Measurements from ENCODE around the gene ALKAL2.
A peak's percentile ranks its signal among the peaks of the same experiment; 100 is the strongest.

DNA sequence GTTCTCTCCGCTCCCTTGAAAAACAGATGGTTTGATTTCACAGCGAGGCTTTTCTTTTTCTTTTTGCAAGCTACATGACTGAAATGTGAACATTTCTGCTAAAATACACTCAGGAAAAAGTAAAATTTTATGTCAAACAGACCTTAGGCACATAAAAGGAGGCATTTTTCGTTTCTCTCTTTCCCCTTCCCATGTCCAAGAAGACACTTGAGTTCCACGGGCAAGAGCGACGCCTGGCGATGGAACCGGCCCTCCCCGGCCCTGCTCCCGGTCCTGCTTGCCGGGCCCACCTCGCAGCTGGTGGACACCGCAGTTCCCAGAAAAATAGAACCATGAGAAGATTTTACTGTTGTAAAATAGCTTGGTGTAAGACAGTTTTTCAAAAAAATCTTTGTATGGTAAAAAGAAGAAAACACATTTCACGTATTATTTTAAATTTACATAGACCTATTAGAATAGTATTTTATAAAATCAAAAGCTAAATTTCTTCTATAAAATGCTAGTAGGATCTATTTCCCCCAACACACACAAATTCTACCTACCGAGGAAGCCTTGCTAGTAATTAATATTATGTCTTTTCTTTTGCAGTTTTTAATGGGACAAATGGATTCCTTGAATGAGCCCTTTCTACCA is 2.3 kb upstream of the ALKAL2 start:
- TF ChIP-seq, protein P1, sequence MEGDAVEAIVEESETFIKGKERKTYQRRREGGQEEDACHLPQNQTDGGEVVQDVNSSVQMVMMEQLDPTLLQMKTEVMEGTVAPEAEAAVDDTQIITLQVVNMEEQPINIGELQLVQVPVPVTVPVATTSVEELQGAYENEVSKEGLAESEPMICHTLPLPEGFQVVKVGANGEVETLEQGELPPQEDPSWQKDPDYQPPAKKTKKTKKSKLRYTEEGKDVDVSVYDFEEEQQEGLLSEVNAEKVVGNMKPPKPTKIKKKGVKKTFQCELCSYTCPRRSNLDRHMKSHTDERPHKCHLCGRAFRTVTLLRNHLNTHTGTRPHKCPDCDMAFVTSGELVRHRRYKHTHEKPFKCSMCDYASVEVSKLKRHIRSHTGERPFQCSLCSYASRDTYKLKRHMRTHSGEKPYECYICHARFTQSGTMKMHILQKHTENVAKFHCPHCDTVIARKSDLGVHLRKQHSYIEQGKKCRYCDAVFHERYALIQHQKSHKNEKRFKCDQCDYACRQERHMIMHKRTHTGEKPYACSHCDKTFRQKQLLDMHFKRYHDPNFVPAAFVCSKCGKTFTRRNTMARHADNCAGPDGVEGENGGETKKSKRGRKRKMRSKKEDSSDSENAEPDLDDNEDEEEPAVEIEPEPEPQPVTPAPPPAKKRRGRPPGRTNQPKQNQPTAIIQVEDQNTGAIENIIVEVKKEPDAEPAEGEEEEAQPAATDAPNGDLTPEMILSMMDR (IDR thresholded peaks at IDR 0.05), result peak; percentile 52 to 65 (median 61)
- TF ChIP-seq EP300 (IDR thresholded peaks at IDR 0.05) (no peak), POLR2A (IDR thresholded peaks at IDR 0.05; ENCODE audit: low read depth) (no peak), POLR2AphosphoS5 (IDR thresholded peaks at IDR 0.05) (peak in 1 of 2 donors; percentile 8)

Measured in esophagus muscularis mucosa (tissue), 4 donors.